CD4-positive, CD25-positive, alpha-beta regulatory T cell (primary cell): ENCODE results near the gene ANO6. TPM values are rescaled to one million over a fixed set of nuclear protein-coding genes. Genes with fewer than 3 reads are reported as not detected.
"Not testable (repeated sequence)": the region's sequence is repeated elsewhere in the genome, so short reads cannot be mapped to it uniquely, and the experiment has no call there.

ENCODE experiments used
- ATAC-seq, 2 donors: fragments of 150-1000 bp; cut with Tn5 transposase; one replicate each; pipeline ENCODE4 v1.10.0; 2021; ENCODE audit warnings: low read depth in 2 of 2, moderate number of reproducible peaks in 2 of 2, moderate library complexity in 1 of 2
- DNase-seq, 3 donors: peaks; one replicate each; pipeline versions ENCODE4 v3.0.0 to v3.0.0-alpha.2; 2012 to 2022; ENCODE audit warnings: mixed read lengths in 1 of 3
- H3K27ac ChIP-seq: one replicate; pipeline ENCODE4 v1.7.0; 2013; ENCODE audit warnings: mild to moderate bottlenecking, low read length; ENCODE audit not compliant: insufficient read depth, poor library complexity, severe bottlenecking
- H3K27me3 ChIP-seq: one replicate; pipeline ENCODE4 v1.7.0; 2013; ENCODE audit warnings: low read length; ENCODE audit not compliant: control insufficient read depth, insufficient read depth
- H3K36me3 ChIP-seq: one replicate; pipeline ENCODE4 v1.7.0; 2013; ENCODE audit warnings: mild to moderate bottlenecking, low read length, moderate library complexity; ENCODE audit not compliant: control insufficient read depth, insufficient read depth
- H3K4me1 ChIP-seq: 2 replicates; pipeline ENCODE4 v1.7.0; 2013; ENCODE audit warnings: mild to moderate bottlenecking, low read length; ENCODE audit not compliant: insufficient read depth, control insufficient read depth, poor library complexity, severe bottlenecking
- H3K4me3 ChIP-seq: one replicate; pipeline ENCODE4 v1.7.0; 2013; ENCODE audit warnings: low read depth, mild to moderate bottlenecking, low read length, moderate library complexity
- H3K9me3 ChIP-seq, 2 experiments: 1 replicate in 1 of 2; 2 replicates in 1 of 2; pipeline ENCODE4 v1.7.0; 2013; ENCODE audit warnings: low read length in 2 of 2, mild to moderate bottlenecking in 1 of 2, moderate library complexity in 1 of 2; ENCODE audit not compliant: control insufficient read depth in 2 of 2
- H3K27ac Mint-ChIP-seq, 3 donors: one replicate each; pipeline ENCODE4 v1.8.0; 2020 to 2022; ENCODE audit warnings: mild to moderate bottlenecking in 3 of 3, mixed read lengths in 3 of 3, moderate library complexity in 2 of 3
- H3K27me3 Mint-ChIP-seq: one replicate; pipeline ENCODE4 v1.8.0; 2022; ENCODE audit warnings: mild to moderate bottlenecking, mixed read lengths
- H3K36me3 Mint-ChIP-seq: one replicate; pipeline ENCODE4 v1.8.0; 2020; ENCODE audit warnings: mixed read lengths
- H3K4me1 Mint-ChIP-seq, 4 donors: one replicate each; pipeline ENCODE4 v1.8.0; 2020 to 2022; ENCODE audit warnings: mixed read lengths in 4 of 4, mild to moderate bottlenecking in 1 of 4
- H3K4me3 Mint-ChIP-seq, 4 donors: one replicate each; pipeline ENCODE4 v1.8.0; 2020 to 2022; ENCODE audit warnings: mild to moderate bottlenecking in 4 of 4, mixed read lengths in 4 of 4, moderate library complexity in 3 of 4
- H3K9me3 Mint-ChIP-seq, 7 donors: one replicate each; pipeline ENCODE4 v1.8.0; 2020 to 2022; ENCODE audit warnings: mixed read lengths in 7 of 7, mild to moderate bottlenecking in 3 of 7, moderate library complexity in 2 of 7
- polyA plus RNA-seq, 4 donors: library from polyadenylated mRNA; unstranded; fragments of 300-500 nt; fragmentation: Illumina TruSeq; gene quantifications; one replicate each; pipeline ENCODE4 v1.2.3, GENCODE V29; 2021
- total RNA-seq: library from RNA; stranded (reverse); gene quantifications from one replicate; pipeline ENCODE4 v1.2.3, GENCODE V29; 2022

ANO6 gene
- total and polyA plus RNA-seq, 5 donors from 2014 or later = 19.9 to 30.1 (median 24.7) TPM

DNA sequence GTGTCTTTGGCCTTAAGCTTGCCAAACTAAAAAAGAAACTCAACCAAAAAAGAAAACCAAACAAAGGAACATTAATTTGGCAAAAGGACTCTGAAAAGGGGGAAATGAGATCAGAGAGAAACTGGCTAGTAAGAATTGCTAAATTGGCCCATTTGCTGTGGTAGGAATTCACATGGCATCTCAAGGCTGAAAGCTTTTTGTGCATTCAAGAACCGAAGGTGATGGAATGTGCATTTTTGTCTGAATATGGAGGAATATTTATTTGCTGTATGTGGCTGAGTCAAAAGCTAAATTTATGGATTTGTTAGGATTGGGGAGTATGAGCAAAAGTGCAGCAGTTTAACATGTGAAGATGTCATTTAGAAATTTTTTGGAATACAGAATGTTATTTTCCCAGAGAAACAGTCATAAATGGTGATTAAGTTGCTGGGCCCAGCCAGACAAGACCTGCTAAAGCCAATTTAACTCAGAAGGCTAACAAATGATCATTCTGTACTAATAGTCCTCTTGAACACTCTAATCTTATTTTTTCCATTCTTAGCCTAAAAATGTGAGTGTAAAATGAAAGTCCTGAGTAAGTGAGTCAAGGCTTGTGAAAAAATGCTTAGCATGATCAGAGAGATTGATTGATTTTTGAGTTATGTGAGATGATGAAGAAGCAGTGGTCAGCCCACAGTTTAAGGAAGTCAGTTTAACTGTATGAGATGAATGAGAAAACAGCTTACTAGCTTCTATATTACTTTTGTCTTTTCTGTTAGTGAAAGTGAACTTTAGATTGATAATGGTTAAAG lies 94.1 kb downstream of the ANO6 start:
- H3K4me3 Mint-ChIP-seq = no peak overlapping the region
- H3K36me3 Mint-ChIP-seq = peaks cover 18% of the 10 kb centered on the region
- no peaks in the 10 kb centered on the region for H3K27me3 Mint-ChIP-seq
- Histone ChIP-seq H3K36me3 (peaks cover 5% of the 10 kb centered on the region), H3K4me1 (no peaks in the 10 kb centered on the region), H3K27me3 (no peaks in the 10 kb centered on the region), H3K9me3 (no peaks in the 10 kb centered on the region), H3K4me3 (no peak overlapping the region), H3K27ac (no peak overlapping the region)
- no peak for ATAC-seq
- DNase-seq = no peak
- peaks cover 0 to 4% (median 0%) of the 10 kb centered on the region in 7 donors for H3K9me3 Mint-ChIP-seq
- H3K4me1 Mint-ChIP-seq = peaks cover 5 to 14% (median 5%) of the 10 kb centered on the region in 4 donors
- H3K27ac Mint-ChIP-seq = no peak overlapping the region

DNA sequence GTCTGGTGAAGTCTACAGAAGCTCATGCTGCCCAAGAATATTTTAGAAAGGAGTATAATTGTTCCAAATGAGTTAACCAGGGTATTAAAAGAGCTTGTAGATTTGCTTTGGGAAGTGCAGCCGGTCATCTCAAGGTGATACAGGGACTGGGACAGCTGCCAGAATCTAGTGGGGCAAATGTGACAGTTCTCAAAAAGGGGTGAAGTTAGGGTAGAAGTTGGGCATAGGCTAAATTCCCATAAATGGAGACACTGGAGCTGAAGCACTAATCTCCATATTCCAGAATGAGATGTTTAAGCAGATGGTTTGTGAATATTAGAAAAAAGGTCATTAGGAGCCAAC lies 94.7 kb downstream of the ANO6 start:
- peaks cover 7 to 12% (median 9%) of the 10 kb centered on the region in 4 donors for H3K4me1 Mint-ChIP-seq
- ATAC-seq (no peak), DNase-seq (no peak)
- Histone ChIP-seq H3K27me3 (no peaks in the 10 kb centered on the region), H3K4me3 (no peak overlapping the region), H3K27ac (no peak overlapping the region), H3K9me3 (no peaks in the 10 kb centered on the region), H3K36me3 (peaks cover 9% of the 10 kb centered on the region), H3K4me1 (no peaks in the 10 kb centered on the region)
- H3K27me3 Mint-ChIP-seq = no peaks in the 10 kb centered on the region
- no peak overlapping the region for H3K4me3 Mint-ChIP-seq
- H3K9me3 Mint-ChIP-seq = peaks cover 0 to 3% (median 0%) of the 10 kb centered on the region in 7 donors
- no peak overlapping the region for H3K27ac Mint-ChIP-seq
- H3K36me3 Mint-ChIP-seq = peaks cover 18% of the 10 kb centered on the region

DNA sequence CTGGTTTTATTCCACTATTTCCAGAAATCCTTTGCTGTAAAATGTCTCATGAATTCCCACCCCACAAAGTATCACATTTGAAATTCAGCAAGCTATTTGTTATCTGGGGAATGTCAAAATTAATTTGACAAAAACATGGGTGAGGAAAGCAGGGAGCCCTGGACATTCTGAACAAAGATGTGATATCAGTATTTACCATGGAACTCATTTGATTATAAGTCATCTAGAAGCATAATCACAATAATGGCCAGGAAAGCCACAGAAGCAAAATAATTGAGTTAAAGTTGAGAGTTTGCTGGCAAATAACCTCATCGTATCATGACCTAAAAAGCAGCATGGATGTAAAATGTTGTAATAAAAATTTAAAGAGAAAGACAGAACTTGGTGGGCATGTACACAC lies 96.1 kb downstream of the ANO6 start:
- Mint-ChIP-seq H3K36me3 (peaks cover 18% of the 10 kb centered on the region), H3K4me1 (peaks cover 7 to 13% (median 11%) of the 10 kb centered on the region in 4 donors), H3K9me3 (peaks cover 0 to 5% (median 2%) of the 10 kb centered on the region in 7 donors), H3K4me3 (no peak overlapping the region), H3K27me3 (no peaks in the 10 kb centered on the region), H3K27ac (no peak overlapping the region)
- Histone ChIP-seq H3K27ac (no peak overlapping the region), H3K9me3 (peaks cover 0 to 1% of the 10 kb centered on the region in 2 experiments), H3K27me3 (no peaks in the 10 kb centered on the region), H3K4me3 (no peak overlapping the region), H3K4me1 (no peaks in the 10 kb centered on the region), H3K36me3 (peaks cover 16% of the 10 kb centered on the region)
- DNase-seq = no peak
- ATAC-seq = no peak

DNA sequence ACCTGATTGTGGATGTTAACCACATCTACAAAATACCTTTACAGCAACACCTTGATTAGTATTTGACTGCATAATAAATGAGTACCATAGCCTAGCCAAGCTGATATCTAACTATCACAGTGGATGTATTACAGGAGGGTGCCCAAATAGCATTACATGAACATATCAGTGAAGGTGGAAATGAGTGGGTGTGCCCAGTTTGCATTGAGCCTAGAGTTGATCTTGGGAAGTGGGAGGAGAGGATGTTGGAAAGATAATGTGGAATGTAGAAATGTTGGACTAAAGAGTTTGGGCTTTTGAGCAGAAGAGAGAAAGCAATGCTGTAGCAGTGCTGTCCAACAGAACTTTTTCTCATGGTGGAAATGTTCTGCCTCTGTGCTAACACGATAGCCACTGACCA lies 98.9 kb downstream of the ANO6 start:
- no peak for ATAC-seq
- H3K36me3 ChIP-seq = peaks cover 16% of the 10 kb centered on the region
- peaks cover 0 to 1% of the 10 kb centered on the region in 2 experiments for H3K9me3 ChIP-seq
- no peaks in the 10 kb centered on the region for H3K27me3 Mint-ChIP-seq
- H3K4me3 Mint-ChIP-seq = no peak overlapping the region
- H3K27me3 ChIP-seq = no peaks in the 10 kb centered on the region
- no peaks in the 10 kb centered on the region for H3K4me1 ChIP-seq
- no peak overlapping the region for H3K27ac Mint-ChIP-seq
- no peak overlapping the region for H3K4me3 ChIP-seq
- peaks cover 0 to 11% (median 2%) of the 10 kb centered on the region in 7 donors for H3K9me3 Mint-ChIP-seq
- peaks cover 23% of the 10 kb centered on the region for H3K36me3 Mint-ChIP-seq
- no peak overlapping the region for H3K27ac ChIP-seq
- DNase-seq = no peak
- peaks cover 7 to 13% (median 11%) of the 10 kb centered on the region in 4 donors for H3K4me1 Mint-ChIP-seq

DNA sequence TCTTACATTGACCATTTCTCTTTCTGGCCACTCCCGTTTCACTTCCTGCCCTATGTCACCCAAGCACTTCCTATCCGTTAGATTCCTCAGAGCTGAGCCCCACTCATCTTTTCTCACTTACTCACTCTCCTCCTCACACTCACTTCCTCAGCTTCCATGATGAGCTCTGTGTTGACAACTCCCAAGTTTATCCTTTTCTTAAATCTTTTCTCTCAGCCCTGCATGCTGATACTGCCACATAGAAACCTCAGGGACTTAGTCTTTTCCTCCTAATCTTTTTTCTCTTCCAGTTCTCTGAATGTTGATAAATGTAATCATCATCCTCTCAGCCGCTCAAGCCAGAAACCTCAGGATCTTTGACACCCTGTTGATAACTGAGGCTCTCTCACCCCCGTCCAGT lies 99.6 kb downstream of the ANO6 start:
- H3K27me3 Mint-ChIP-seq = no peaks in the 10 kb centered on the region
- Histone ChIP-seq H3K27ac (no peak overlapping the region), H3K4me1 (no peaks in the 10 kb centered on the region), H3K27me3 (no peaks in the 10 kb centered on the region), H3K4me3 (no peak overlapping the region), H3K36me3 (peaks cover 16% of the 10 kb centered on the region), H3K9me3 (peaks cover 0 to 1% of the 10 kb centered on the region in 2 experiments)
- H3K36me3 Mint-ChIP-seq = peaks cover 23% of the 10 kb centered on the region
- DNase-seq (no peak), ATAC-seq (no peak)
- H3K9me3 Mint-ChIP-seq = peaks cover 0 to 11% (median 2%) of the 10 kb centered on the region in 7 donors
- H3K4me1 Mint-ChIP-seq = peaks cover 7 to 15% (median 11%) of the 10 kb centered on the region in 4 donors
- H3K27ac Mint-ChIP-seq = peak overlapping the region in 1 of 3 donors; percentile 44
- no peak overlapping the region for H3K4me3 Mint-ChIP-seq

DNA sequence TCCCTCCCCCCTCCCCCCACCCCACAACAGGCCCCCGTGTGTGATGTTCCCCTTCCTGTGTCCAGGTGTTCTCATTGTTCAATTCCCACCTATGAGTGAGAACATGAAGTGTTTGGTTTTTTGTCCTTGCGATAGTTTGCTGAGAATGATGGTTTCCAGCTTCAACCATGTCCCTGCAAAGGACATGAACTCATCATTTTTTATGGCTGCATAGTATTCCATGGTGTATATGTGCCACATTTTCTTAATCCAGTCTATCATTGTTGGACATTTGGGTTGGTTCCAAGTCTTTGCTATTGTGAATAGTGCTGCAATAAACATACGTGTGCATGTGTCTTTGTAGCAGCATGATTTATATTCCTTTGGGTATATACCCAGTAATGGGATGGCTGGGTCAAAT lies 101.4 kb downstream of the ANO6 start:
- H3K36me3 ChIP-seq = peaks cover 16% of the 10 kb centered on the region
- H3K4me3 Mint-ChIP-seq, H3K4me3 ChIP-seq, H3K27me3 Mint-ChIP-seq, H3K27ac ChIP-seq, H3K9me3 ChIP-seq, DNase-seq, H3K4me1 ChIP-seq, H3K27ac Mint-ChIP-seq, H3K27me3 ChIP-seq, ATAC-seq: not testable (repeated sequence)
- Mint-ChIP-seq H3K4me1 (peaks cover 7 to 19% (median 13%) of the 10 kb centered on the region in 4 donors), H3K36me3 (peaks cover 31% of the 10 kb centered on the region), H3K9me3 (peaks cover 0 to 11% (median 2%) of the 10 kb centered on the region in 7 donors)

DNA sequence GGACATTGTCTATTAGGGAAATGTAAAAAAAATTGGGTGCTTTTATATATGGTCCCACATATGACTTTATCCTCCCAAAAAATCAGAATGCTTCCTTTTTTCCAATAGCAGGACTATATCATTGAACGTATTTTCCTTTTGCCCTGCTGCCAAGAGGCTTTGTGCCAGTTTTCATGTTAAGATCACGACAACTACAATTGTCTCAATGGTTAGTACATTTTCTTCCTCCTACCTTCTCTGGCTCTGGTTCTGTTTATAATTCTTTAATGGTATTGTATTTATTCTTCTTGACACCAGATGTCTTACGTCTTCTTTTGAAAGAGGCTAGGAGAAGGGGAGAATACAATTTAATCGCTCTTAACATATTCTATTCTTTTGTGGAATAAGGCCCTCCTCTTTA lies 106.9 kb downstream of the ANO6 start:
- Mint-ChIP-seq H3K4me3 (no peak overlapping the region), H3K27me3 (no peaks in the 10 kb centered on the region), H3K9me3 (peaks cover 0 to 3% (median 0%) of the 10 kb centered on the region in 7 donors), H3K27ac (no peak overlapping the region), H3K36me3 (peaks cover 12% of the 10 kb centered on the region), H3K4me1 (peaks cover 5 to 27% (median 12%) of the 10 kb centered on the region in 4 donors)
- DNase-seq (no peak), ATAC-seq (no peak)
- no peaks in the 10 kb centered on the region for H3K27me3 ChIP-seq
- H3K9me3 ChIP-seq = no peaks in the 10 kb centered on the region
- no peak overlapping the region for H3K4me3 ChIP-seq
- no peaks in the 10 kb centered on the region for H3K4me1 ChIP-seq
- H3K27ac ChIP-seq = no peak overlapping the region
- no peaks in the 10 kb centered on the region for H3K36me3 ChIP-seq

DNA sequence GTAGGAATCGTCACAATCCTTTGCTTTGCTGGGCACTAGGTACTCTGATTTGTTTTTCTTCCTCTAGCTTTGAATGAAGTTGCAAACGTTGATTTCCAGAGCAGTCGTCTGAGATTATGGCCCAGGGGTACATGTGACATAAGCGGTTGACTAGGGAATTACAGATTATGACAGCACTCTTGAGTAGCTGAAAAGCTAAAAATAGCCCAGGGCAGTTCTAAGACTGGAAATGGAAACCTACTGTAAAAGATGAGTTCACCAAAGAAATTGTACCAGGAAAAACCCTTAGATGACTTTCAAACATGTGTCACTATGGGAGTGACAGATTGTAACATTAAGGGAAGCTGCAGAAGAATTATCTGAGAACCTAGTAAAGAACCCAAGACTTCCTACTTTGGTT lies 108.5 kb downstream of the ANO6 start:
- Histone ChIP-seq H3K4me1 (no peaks in the 10 kb centered on the region), H3K9me3 (no peaks in the 10 kb centered on the region), H3K27me3 (no peaks in the 10 kb centered on the region), H3K36me3 (no peaks in the 10 kb centered on the region), H3K27ac (no peak overlapping the region), H3K4me3 (no peak overlapping the region)
- Mint-ChIP-seq H3K36me3 (peaks cover 10% of the 10 kb centered on the region), H3K4me1 (peaks cover 14 to 31% (median 19%) of the 10 kb centered on the region in 4 donors), H3K9me3 (no peaks in the 10 kb centered on the region), H3K4me3 (no peak overlapping the region), H3K27me3 (no peaks in the 10 kb centered on the region), H3K27ac (no peak overlapping the region)
- DNase-seq = no peak
- no peak for ATAC-seq
